GM15510 (cell line): ENCODE results near the gene ADCY9.

Experiments used
- POLR2A ChIP-seq: IDR thresholded peaks from 3 replicates; pipeline ENCODE4 v1.6.1; 2011; ENCODE audit warnings: borderline replicate concordance; ENCODE audit not compliant: insufficient read length; ENCODE audit errors: extremely low read depth

Gene ADCY9

DNA sequence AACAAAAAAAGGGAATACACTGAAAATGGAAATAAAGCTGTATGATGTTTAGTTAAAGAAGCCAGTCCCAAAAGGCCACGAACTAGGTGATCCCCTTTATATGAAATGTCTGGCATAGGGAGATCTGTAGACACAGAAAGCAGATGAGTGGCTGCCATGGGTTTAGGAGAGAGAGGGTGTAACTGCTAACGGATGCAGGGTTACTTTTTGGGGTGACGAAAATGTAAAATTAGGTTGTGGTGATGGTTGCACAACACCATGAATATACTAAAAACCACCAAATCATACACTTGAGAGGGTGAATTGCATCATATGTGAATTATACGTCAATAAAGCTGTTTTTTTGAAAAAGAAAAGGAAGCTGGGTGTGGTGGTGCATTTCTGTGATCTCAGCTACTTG lies 99.6 kb downstream of the ADCY9 start:
- TF ChIP-seq POLR2A = no peak

GRCh38 chr16:4016005-4016352 lies 100.3 kb downstream of the ADCY9 start:
- TF ChIP-seq POLR2A = no peak

GRCh38 chr16:4015275-4016004 lies 100.8 kb downstream of the ADCY9 start:
- TF ChIP-seq POLR2A = no peak

DNA sequence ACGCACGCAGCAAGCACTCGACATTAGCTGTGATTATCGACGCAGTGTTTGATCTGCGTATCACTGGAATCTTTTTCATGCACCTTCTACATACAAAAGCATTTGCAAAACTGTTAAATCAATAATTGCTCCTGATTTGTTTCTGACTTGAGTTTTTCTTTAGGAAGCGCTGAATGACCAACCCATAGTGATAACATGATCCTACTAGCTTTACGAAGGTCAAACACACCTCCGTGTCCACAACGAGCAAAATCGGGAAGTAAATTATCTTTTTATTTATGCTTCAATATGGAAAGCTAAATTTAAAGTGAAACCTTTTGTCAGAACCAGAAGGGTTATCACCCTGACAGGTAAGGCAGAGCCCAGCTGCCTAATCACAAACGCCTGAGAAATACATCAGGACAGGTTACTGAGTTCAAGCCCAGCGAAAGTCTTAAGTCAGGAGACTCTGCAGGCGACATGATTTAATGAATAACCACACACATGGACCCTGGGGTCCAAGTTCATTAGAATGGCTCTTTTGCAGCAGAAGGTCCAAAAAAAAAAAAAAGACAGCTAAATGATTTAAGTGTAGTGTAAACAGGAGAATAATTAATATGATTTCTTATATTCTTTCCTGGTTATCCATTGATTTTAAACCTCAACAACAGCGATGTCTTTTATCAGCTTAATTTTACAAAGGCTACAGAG lies 104.2 kb downstream of the ADCY9 start:
- TF ChIP-seq POLR2A = no peak

DNA sequence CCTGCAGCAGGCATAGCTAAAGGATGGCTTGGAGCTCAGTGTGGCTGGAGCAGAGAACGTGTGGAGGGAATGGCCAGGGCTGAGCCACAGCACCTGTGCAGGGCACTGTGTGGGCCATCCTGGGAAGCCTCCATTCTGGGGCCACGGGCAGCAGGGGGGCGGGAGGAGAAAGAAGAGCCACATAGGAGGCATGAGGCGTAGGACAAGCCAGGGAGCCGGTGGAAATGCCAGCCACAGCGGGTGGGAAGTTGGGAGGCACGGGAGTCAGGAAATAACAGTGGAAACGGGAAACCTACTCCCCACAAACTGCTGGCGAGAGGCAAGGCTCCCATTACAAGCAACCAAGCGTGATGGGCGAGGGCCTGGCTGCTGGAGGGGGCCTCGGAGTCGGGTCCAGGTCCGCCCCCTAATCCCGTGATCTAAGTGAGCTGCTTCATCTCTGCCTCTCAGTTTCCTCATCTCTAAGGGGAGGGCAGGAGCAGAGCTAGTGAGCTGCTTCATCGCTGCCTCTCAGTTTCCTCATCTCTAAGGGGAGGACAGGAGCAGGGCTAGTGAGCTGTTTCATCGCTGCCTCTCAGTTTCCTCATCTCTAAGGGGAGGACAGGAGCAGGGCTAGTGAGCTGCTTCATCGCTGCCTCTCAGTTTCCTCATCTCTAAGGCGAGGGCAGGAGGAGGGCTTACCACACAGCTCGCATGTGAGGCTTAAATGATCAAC lies 104.9 kb downstream of the ADCY9 start:
- TF ChIP-seq POLR2A = no peak

DNA sequence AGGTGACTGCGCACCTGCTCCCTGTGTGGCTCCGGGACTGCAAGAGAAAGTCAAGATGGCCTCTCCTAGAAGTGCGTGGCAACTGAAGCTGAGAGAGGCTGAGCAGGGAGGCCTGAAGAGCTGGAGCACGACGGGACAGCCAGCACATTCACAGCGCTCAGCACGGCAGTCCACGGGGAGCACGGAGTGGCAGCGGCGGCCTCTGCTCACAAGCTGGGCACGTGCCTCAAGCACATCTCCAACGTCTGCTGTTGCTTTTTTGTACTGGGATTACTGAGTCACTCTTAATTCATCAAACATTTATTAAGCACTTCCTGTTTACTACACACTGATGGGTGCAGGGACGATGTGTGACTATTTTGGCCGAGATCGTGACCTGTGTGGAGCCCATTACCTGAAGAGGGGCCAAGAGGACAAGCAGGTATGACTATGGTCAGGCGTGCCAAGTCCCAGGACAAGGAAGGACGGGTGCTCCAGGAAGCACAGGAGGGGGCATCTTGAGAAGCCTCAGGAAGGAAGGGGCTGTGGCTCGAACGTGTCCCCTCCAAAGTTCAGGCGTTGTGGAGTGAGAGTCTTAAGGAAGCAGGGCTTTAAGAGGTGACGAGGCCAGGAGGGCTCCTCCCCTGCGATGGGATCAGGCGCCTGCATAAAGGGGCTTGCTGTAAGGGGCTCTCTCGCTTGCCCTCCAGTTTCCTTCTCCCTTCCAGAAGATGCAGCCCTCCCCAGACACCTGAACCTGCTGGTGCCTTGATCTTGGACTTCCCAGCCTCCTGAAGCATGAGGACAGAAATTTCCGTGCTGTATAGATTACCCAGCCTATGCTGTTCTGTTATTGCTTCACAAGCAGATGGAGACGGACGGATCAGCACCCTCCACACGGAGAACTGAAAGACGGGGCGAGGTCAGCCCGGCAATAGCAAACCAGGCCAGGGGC lies 105.8 kb downstream of the ADCY9 start:
- TF ChIP-seq POLR2A = no peak

GRCh38 chr16:4009177-4009576 lies 107.1 kb downstream of the ADCY9 start:
- no peak for TF ChIP-seq POLR2A

- TF ChIP-seq POLR2A = no peak
Measured at GRCh38 chr16:4008116-4008515, 108.1 kb downstream of the ADCY9 start.

DNA sequence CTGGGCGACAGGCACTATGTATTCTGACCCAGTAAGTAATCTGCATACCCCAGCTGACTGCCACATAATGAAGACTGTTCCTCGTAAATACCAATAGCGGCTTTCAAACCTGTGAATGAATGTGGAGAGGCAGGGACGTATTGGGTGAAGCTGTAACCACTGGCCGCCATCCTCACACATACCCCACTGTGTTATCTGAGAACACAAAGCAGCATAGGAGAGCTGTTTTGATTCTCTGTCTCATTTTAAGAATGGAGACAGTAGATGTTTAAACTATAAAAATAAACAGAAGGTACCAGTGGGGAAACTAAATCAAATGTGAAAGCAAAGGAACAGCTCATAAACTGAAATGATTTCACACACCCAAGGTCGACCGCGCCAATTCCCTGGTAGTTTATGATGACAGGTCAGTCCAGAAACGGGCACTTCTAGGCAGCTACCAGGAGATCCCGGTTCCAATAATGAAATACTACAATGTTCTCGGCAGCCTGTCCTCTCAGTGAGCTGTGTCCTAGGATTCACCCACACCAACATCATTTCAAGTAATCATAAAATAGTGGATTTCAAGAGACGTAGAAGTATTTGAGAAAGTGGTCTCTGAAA lies 109.7 kb downstream of the ADCY9 start:
- TF ChIP-seq POLR2A = no peak

GRCh38 chr16:4005731-4006130 lies 110.5 kb downstream of the ADCY9 start:
- no peak for TF ChIP-seq POLR2A

- TF ChIP-seq POLR2A = no peak
Measured at GRCh38 chr16:4005281-4005680, 111.0 kb downstream of the ADCY9 start.

- TF ChIP-seq POLR2A = no peak
Measured at GRCh38 chr16:4004206-4004605, 112.0 kb downstream of the ADCY9 start.

GRCh38 chr16:4003576-4003975 lies 112.7 kb downstream of the ADCY9 start:
- TF ChIP-seq POLR2A = no peak

DNA sequence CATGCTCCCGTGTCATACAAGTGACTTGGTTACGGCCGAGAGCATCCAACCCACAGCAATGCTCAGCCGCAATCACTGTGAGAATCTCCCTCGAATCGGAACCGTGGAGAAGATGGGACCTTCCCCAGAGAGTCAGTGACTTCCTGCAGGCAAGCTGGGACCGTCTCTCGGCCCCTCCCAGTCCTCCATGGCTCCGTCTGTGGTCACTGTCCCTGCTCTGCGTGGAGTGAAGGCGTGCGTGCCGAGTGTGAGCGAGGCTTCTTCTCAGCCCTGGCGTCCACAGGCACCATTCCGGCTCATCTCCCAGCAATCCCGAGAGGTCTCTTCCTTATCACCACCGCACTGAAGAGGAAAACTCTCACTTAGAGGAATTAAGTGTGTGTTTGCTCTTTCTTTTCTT lies 113.1 kb downstream of the ADCY9 start:
- TF ChIP-seq POLR2A = no peak

DNA sequence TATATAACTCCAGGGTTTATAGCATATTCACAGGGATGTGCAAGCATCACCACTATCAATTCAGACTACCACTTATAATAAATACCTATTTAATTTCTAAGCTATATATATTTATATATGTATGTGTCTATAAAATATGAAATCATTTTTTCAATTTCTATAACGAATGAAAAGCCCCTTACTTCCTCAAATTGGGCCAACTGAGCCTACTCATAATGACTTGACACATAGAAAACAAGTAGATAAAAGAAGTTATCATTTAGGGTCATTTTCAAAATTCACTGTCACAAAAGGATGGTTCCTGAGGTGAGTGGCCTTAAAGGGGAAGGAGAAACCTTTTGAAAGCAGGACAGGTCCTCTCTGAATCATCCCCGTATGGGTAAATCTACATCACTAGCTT lies 114.1 kb downstream of the ADCY9 start:
- TF ChIP-seq POLR2A = no peak
